Hepatocyte (in vitro differentiated cells): ENCODE measurements around the gene NTSR1. TPM values are rescaled to one million over a fixed set of nuclear protein-coding genes. Genes with fewer than 3 reads are reported as not detected.

Source experiments
- DNase-seq: peaks from one replicate; pipeline ENCODE4 v3.0.0-alpha.2; 2016; ENCODE audit warnings: low spot score
- H2AFZ ChIP-seq: fragments of 200-600 bp; sonication (generic); 2 replicates; pipeline ENCODE4 v1.6.0; 2016; ENCODE audit warnings: antibody characterized with exemption, mild to moderate bottlenecking
- H3K27ac ChIP-seq: fragments of 200-600 bp; sonication (generic); 2 replicates; pipeline ENCODE4 v1.5.1; 2016; ENCODE audit warnings: mild to moderate bottlenecking
- H3K27me3 ChIP-seq: fragments of 200-600 bp; sonication (generic); 2 replicates; pipeline ENCODE4 v1.6.1; 2016
- H3K36me3 ChIP-seq: fragments of 200-600 bp; sonication (generic); replicated peaks from 2 replicates; pipeline ENCODE4 v1.5.1; 2016; ENCODE audit warnings: low read depth; ENCODE audit not compliant: insufficient read depth
- H3K4me1 ChIP-seq: fragments of 200-600 bp; sonication (generic); 2 replicates; pipeline ENCODE4 v1.5.1; 2016; ENCODE audit warnings: mild to moderate bottlenecking, moderate library complexity; ENCODE audit not compliant: insufficient read depth
- H3K4me2 ChIP-seq: fragments of 200-600 bp; sonication (generic); 2 replicates; pipeline ENCODE4 v1.6.0; 2016
- H3K4me3 ChIP-seq: fragments of 200-600 bp; sonication (generic); 2 replicates; pipeline ENCODE4 v1.5.1; 2016; ENCODE audit warnings: mild to moderate bottlenecking
- H3K79me2 ChIP-seq: fragments of 200-600 bp; sonication (generic); 2 replicates; pipeline ENCODE4 v1.6.0; 2017; ENCODE audit warnings: mild to moderate bottlenecking
- H3K9me2 ChIP-seq: fragments of 200-600 bp; sonication (generic); replicated peaks from 2 replicates; pipeline ENCODE4 v1.6.0; 2017; ENCODE audit warnings: mild to moderate bottlenecking; ENCODE audit not compliant: insufficient read depth
- H3K9me3 ChIP-seq: fragments of 200-600 bp; sonication (generic); 2 replicates; pipeline ENCODE4 v1.5.1; 2016; ENCODE audit warnings: low read depth, mild to moderate bottlenecking
- H4K20me1 ChIP-seq: fragments of 200-600 bp; sonication (generic); 2 replicates; pipeline ENCODE4 v1.6.0; 2016; ENCODE audit warnings: mild to moderate bottlenecking; ENCODE audit not compliant: insufficient read depth, poor library complexity, severe bottlenecking
- EZH2 ChIP-seq: fragments of 200-600 bp; sonication (generic); IDR thresholded peaks from 2 replicates; pipeline ENCODE4 v1.6.1; 2016; ENCODE audit warnings: antibody characterized with exemption, mild to moderate bottlenecking, borderline replicate concordance
- EZH2phosphoT487 ChIP-seq: fragments of 200-600 bp; sonication (generic); IDR thresholded peaks from one replicate; pipeline ENCODE4 v1.6.1; 2018; ENCODE audit warnings: antibody characterized with exemption, mild to moderate bottlenecking, low read depth, moderate library complexity; ENCODE audit not compliant: unreplicated experiment, severe bottlenecking
- whole genome bisulfite sequencing: methylation state at CpG from one replicate; pipeline ENCODE4 v1.1.6; 2016; ENCODE audit warnings: low lambda C conversion rate; ENCODE audit errors: missing lambda C conversion rate; 5-methylcytosine and 5-hydroxymethylcytosine counted together
- polyA plus RNA-seq: library from polyadenylated mRNA; unstranded; fragments of >200 nt; fragmentation: Nextera tagmentation; extraction: Ambion mirVana; gene quantifications from 2 replicates; pipeline ENCODE4 v1.2.1, GENCODE V29; 2016
- total RNA-seq: library from RNA; depleted of rRNA; stranded (reverse); fragments of >200 nt; gene quantifications from 2 replicates; pipeline ENCODE4 v1.2.3, GENCODE V29; 2014
- TF ChIP-seq, protein P1 (sequence below): fragments of 200-600 bp; sonication (generic); IDR thresholded peaks from 2 replicates; pipeline ENCODE4 v1.5.1; 2016; ENCODE audit warnings: antibody characterized with exemption, mild to moderate bottlenecking; ENCODE audit not compliant: poor library complexity

Gene NTSR1
- total and polyA plus RNA-seq, 2 experiments from 2014 or later = 0.37 TPM; not detected in 1

DNA sequence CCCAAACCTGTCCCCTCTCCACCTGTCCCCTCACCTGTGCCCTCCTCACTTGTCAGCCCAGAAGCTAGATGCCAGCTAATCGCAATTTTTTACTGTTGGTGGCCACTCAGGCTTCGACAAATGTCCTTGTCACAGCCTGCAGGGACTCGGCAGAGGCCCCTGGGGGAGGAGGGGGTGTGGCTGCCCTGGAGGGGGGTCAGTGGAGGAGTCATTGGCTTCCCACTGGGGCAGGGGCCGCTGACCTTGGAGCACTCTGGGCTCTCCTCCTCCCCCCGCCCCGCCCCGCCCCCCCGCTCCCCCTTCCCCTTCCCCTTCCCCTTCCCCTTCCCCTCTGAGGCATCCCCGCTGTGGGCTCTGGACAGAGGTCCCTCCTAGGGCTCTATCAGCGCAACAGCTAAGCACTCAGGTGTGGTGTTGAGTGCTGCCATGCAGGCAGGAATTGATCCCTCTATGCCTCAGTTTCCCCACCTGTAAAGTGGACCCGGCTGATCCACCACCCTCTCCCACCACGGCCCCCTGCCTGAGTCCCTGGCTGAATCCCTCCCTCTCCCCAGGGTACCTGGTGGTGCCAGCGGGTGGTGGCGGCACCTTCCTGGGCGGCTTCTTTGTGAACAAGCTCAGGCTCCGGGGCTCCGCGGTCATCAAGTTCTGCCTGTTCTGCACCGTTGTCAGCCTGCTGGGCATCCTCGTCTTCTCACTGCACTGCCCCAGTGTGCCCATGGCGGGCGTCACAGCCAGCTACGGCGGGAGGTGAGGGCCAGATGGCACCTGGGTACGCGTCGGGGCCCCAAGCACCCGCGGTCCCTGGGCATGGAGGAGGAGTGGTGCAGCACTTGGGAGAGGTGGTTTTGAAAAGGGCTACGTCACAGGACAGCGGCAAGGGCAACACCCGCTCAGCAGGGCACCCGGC, 42.6 kb upstream of the NTSR1 start:
- peaks cover 11% of the 10 kb centered on the region for H3K4me1 ChIP-seq
- H3K9me2 ChIP-seq = no peaks in the 10 kb centered on the region
- H3K27ac ChIP-seq = no peak overlapping the region
- H3K4me2 ChIP-seq = no peak overlapping the region
- no peak overlapping the region for H3K4me3 ChIP-seq
- H2AFZ ChIP-seq = no peak overlapping the region
- H3K36me3 ChIP-seq = no peaks in the 10 kb centered on the region
- no peak for DNase-seq
- TF ChIP-seq, protein P1, sequence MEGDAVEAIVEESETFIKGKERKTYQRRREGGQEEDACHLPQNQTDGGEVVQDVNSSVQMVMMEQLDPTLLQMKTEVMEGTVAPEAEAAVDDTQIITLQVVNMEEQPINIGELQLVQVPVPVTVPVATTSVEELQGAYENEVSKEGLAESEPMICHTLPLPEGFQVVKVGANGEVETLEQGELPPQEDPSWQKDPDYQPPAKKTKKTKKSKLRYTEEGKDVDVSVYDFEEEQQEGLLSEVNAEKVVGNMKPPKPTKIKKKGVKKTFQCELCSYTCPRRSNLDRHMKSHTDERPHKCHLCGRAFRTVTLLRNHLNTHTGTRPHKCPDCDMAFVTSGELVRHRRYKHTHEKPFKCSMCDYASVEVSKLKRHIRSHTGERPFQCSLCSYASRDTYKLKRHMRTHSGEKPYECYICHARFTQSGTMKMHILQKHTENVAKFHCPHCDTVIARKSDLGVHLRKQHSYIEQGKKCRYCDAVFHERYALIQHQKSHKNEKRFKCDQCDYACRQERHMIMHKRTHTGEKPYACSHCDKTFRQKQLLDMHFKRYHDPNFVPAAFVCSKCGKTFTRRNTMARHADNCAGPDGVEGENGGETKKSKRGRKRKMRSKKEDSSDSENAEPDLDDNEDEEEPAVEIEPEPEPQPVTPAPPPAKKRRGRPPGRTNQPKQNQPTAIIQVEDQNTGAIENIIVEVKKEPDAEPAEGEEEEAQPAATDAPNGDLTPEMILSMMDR = no peak
- TF ChIP-seq EZH2phosphoT487 (no peak), EZH2 (no peak)
- H3K9me3 ChIP-seq = no peaks in the 10 kb centered on the region
- H4K20me1 ChIP-seq = no peaks in the 10 kb centered on the region
- no peaks in the 10 kb centered on the region for H3K79me2 ChIP-seq
- 92% methylated on average over 27 of the region's 33 CpGs for WGBS
- no peaks in the 10 kb centered on the region for H3K27me3 ChIP-seq

DNA sequence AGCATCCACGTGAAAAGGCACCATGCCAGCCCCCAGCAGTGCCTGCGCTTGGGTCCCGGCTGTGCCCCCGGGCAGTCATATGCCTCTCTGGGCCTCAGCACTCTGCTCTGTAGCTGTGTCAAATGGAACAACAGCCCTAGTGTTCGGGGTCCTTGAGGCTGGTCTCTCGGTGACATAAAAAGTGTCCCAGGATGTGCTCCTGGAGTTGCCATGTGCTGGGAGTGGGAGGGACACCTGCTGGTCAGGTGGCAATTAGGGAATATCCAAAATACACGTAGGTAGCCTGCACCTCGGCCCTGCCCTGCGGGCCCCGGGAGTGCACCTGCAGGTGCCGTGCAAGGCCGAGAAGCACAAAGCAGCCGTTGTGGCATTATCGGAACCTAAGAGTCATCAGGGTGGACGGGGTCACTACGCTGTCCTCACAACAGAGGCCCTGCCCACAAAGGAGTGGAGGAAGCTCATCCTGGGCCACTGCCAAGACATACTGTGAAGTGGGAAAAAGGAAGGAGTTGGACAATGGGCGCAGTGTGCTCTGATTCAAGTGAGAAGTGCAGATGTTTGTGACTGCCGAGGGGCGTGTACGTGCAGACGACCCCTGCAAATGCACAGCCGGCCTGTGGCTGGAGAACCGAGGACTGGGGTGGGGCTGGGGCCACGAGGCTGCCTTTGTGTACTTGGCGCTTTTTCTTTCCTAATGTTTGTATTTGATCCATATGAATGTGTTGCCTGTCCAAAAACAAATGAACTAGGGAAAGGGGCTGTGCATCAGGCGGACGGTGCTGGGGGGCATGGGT, 41.7 kb upstream of the NTSR1 start:
- no peaks in the 10 kb centered on the region for H3K9me3 ChIP-seq
- DNase-seq = no peak
- no peak overlapping the region for H3K4me3 ChIP-seq
- H3K27ac ChIP-seq = no peak overlapping the region
- no peak overlapping the region for H2AFZ ChIP-seq
- H3K27me3 ChIP-seq = no peaks in the 10 kb centered on the region
- peaks cover 11% of the 10 kb centered on the region for H3K4me1 ChIP-seq
- TF ChIP-seq, protein P1 = no peak
- no peak for TF ChIP-seq EZH2phosphoT487
- TF ChIP-seq EZH2 = no peak
- H3K4me2 ChIP-seq = no peak overlapping the region
- no peaks in the 10 kb centered on the region for H3K36me3 ChIP-seq
- no peaks in the 10 kb centered on the region for H4K20me1 ChIP-seq
- 83% methylated on average over 27 of the region's 27 CpGs for WGBS
- H3K79me2 ChIP-seq = no peaks in the 10 kb centered on the region
- H3K9me2 ChIP-seq = no peaks in the 10 kb centered on the region

DNA sequence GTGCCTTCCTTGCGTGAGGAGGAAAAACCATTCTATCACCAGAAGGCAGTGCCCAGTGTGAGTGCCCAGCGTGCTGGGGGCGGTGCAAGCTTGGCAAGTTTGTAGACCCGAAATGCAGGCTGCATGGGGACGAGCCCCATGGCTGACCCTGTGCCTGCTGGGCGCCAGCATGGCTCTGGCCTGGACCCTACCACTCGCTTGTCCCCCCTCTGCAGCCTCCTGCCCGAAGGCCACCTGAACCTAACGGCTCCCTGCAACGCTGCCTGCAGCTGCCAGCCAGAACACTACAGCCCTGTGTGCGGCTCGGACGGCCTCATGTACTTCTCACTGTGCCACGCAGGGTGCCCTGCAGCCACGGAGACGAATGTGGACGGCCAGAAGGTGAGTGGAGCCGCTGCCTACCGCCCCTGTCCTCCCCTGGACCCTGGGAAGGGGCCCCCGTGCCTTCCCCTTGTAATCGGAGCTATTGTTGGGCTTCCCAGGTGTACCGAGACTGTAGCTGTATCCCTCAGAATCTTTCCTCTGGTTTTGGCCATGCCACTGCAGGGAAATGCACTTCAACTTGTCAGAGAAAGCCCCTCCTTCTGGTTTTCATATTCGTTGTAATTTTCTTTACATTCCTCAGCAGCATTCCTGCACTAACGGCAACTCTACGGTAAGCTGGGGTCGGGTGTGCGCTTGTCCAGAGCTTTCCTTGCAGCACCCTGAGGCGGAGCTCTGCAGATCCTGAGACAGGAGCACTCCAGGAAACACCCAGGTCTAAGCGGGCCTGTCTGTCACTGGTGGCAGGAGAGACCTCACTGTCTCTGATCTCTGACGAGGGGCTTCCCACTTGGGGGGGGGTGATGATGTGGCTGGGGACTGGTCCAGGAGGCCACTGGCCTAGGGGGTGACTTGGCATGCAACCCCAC, 40.9 kb upstream of the NTSR1 start:
- no peak for DNase-seq
- H3K27ac ChIP-seq = no peak overlapping the region
- no peaks in the 10 kb centered on the region for H3K79me2 ChIP-seq
- H3K4me3 ChIP-seq = no peak overlapping the region
- H4K20me1 ChIP-seq = no peaks in the 10 kb centered on the region
- peaks cover 8% of the 10 kb centered on the region for H3K4me1 ChIP-seq
- no peak overlapping the region for H3K4me2 ChIP-seq
- H3K9me2 ChIP-seq = no peaks in the 10 kb centered on the region
- 81% methylated on average over 30 of the region's 30 CpGs for WGBS
- H3K9me3 ChIP-seq = no peaks in the 10 kb centered on the region
- H3K36me3 ChIP-seq = no peaks in the 10 kb centered on the region
- H2AFZ ChIP-seq = no peak overlapping the region
- no peaks in the 10 kb centered on the region for H3K27me3 ChIP-seq
- TF ChIP-seq EZH2 (no peak), EZH2phosphoT487 (no peak)
- TF ChIP-seq, protein P1 = no peak
